Loucy (cell line): ENCODE results near the gene MSANTD1.

Experiments used
- H2AFZ ChIP-seq: fragments of 200-600 bp; sonication (generic); 2 replicates; pipeline ENCODE4 v1.6.0; 2016; ENCODE audit warnings: antibody characterized with exemption, mild to moderate bottlenecking, low read length, moderate library complexity
- H3F3A ChIP-seq: fragments of 200-600 bp; 2 replicates; pipeline ENCODE4 v1.6.0; 2016; ENCODE audit warnings: antibody characterized with exemption, low read depth, mild to moderate bottlenecking
- H3K27me3 ChIP-seq: fragments of 200-600 bp; sonication (generic); 2 replicates; pipeline ENCODE4 v1.6.1; 2014; ENCODE audit warnings: low read length, mild to moderate bottlenecking; ENCODE audit not compliant: insufficient read depth, poor library complexity, severe bottlenecking
- H3K36me3 ChIP-seq: fragments of 200-600 bp; sonication (generic); 2 replicates; pipeline ENCODE4 v1.6.1; 2016; ENCODE audit warnings: low read length; ENCODE audit not compliant: insufficient read depth
- H3K4me1 ChIP-seq: fragments of 200-600 bp; sonication (generic); 2 replicates; pipeline ENCODE4 v1.5.1; 2014; ENCODE audit warnings: low read length, mild to moderate bottlenecking; ENCODE audit not compliant: insufficient read depth, poor library complexity, severe bottlenecking
- H3K4me2 ChIP-seq: fragments of 200-600 bp; sonication (generic); 2 replicates; pipeline ENCODE4 v1.6.0; 2014; ENCODE audit warnings: antibody characterized with exemption, low read length, low read depth, mild to moderate bottlenecking; ENCODE audit not compliant: poor library complexity, severe bottlenecking
- H3K4me3 ChIP-seq: fragments of 200-600 bp; sonication (generic); 2 replicates; pipeline ENCODE4 v1.5.1; 2014; ENCODE audit warnings: low read length, mild to moderate bottlenecking, mixed read lengths; ENCODE audit not compliant: poor library complexity, severe bottlenecking
- H3K79me2 ChIP-seq: fragments of 200-600 bp; sonication (generic); 2 replicates; pipeline ENCODE4 v1.6.1; 2014; ENCODE audit warnings: low read length; ENCODE audit not compliant: insufficient read depth
- H3K9ac ChIP-seq: fragments of 200-600 bp; sonication (generic); 2 replicates; pipeline ENCODE4 v1.6.0; 2014; ENCODE audit warnings: mild to moderate bottlenecking, low read depth, low read length, moderate library complexity; ENCODE audit not compliant: poor library complexity, severe bottlenecking
- H3K9me2 ChIP-seq: fragments of 200-600 bp; sonication (generic); replicated peaks from 2 replicates; pipeline ENCODE4 v1.6.1; 2016; ENCODE audit warnings: low read depth, low read length, mixed read lengths
- H3K9me3 ChIP-seq: fragments of 200-600 bp; sonication (generic); 2 replicates; pipeline ENCODE4 v1.6.1; 2014; ENCODE audit warnings: mild to moderate bottlenecking, antibody characterized with exemption, low read length, low read depth; ENCODE audit not compliant: insufficient read depth
- H4K20me1 ChIP-seq: fragments of 200-600 bp; sonication (generic); 2 replicates; pipeline ENCODE4 v1.6.0; 2014; ENCODE audit warnings: antibody characterized with exemption, low read length, mild to moderate bottlenecking; ENCODE audit not compliant: insufficient read depth, poor library complexity, severe bottlenecking
- CTCF ChIP-seq: fragments of 200-600 bp; sonication (generic); conservative IDR thresholded peaks from 2 replicates; pipeline ENCODE4 v1.5.1; 2014; ENCODE audit warnings: mild to moderate bottlenecking, antibody characterized with exemption, low read length
- EZH2phosphoT487 ChIP-seq: fragments of 200-600 bp; IDR thresholded peaks from 2 replicates; pipeline ENCODE4 v1.6.1; 2018; ENCODE audit warnings: antibody characterized with exemption, mild to moderate bottlenecking, moderate library complexity, borderline replicate concordance

MSANTD1 gene

GRCh38 chr4:3205995-3206394 is 43.0 kb upstream of the MSANTD1 start:
- Histone ChIP-seq H3K79me2 (no peaks in the 10 kb centered on the region), H4K20me1 (no peaks in the 10 kb centered on the region), H3K36me3 (peaks cover 34% of the 10 kb centered on the region; the same call in 1 of the 2 replicates), H3K27me3 (no peaks in the 10 kb centered on the region), H2AFZ (no peak overlapping the region), H3F3A (peaks cover 13% of the 10 kb centered on the region), H3K9ac (no peak overlapping the region), H3K9me2 (no peaks in the 10 kb centered on the region), H3K4me2 (no peak overlapping the region), H3K4me3 (no peak overlapping the region), H3K4me1 (peaks cover 49% of the 10 kb centered on the region), H3K9me3 (no peaks in the 10 kb centered on the region)
- TF ChIP-seq EZH2phosphoT487 (no peak), CTCF (no peak)

GRCh38 chr4:3206439-3207100 is 42.4 kb upstream of the MSANTD1 start:
- H3K9ac ChIP-seq: no peak overlapping the region

GRCh38 chr4:3207531-3208037 is 41.4 kb upstream of the MSANTD1 start:
- Histone ChIP-seq H4K20me1 (no peaks in the 10 kb centered on the region), H3K9me3 (no peaks in the 10 kb centered on the region), H3K9me2 (no peaks in the 10 kb centered on the region), H3F3A (no peaks in the 10 kb centered on the region), H3K4me2 (peak overlapping the region; percentile 17), H2AFZ (no peak overlapping the region), H3K79me2 (no peaks in the 10 kb centered on the region), H3K9ac (peak overlapping the region; percentile 10), H3K4me1 (peaks cover 37% of the 10 kb centered on the region), H3K36me3 (peaks cover 42% of the 10 kb centered on the region; the same call in 1 of the 2 replicates), H3K27me3 (no peaks in the 10 kb centered on the region), H3K4me3 (no peak overlapping the region)
- no peak for TF ChIP-seq EZH2phosphoT487
- peak; percentile 43 for TF ChIP-seq CTCF

More at GRCh38 chr4:3206439-3207100, 42.4 kb upstream of the MSANTD1 start:
- Histone ChIP-seq H3K79me2 (no peaks in the 10 kb centered on the region), H3K9me2 (no peaks in the 10 kb centered on the region), H3K27me3 (no peaks in the 10 kb centered on the region), H2AFZ (no peak overlapping the region), H4K20me1 (no peaks in the 10 kb centered on the region), H3F3A (peaks cover 7% of the 10 kb centered on the region), H3K4me1 (peaks cover 43% of the 10 kb centered on the region), H3K4me2 (no peak overlapping the region), H3K9me3 (no peaks in the 10 kb centered on the region), H3K4me3 (no peak overlapping the region), H3K36me3 (peaks cover 34% of the 10 kb centered on the region; the same call in 1 of the 2 replicates)
- TF ChIP-seq EZH2phosphoT487: no peak
- no peak for TF ChIP-seq CTCF
